WI38 (cell line): Measurements from ENCODE around the gene MEAK7.

ENCODE experiments used
- H3K4me3 ChIP-seq: 2 replicates; pipeline ENCODE4 v1.5.1; 2011; ENCODE audit warnings: low read depth, mild to moderate bottlenecking, control low read depth, low read length
- TF ChIP-seq, protein P1 (sequence below): IDR thresholded peaks from 2 replicates; pipeline ENCODE4 v1.5.1; 2012; ENCODE audit warnings: low read depth, mild to moderate bottlenecking, control low read depth, low read length

Gene MEAK7

DNA sequence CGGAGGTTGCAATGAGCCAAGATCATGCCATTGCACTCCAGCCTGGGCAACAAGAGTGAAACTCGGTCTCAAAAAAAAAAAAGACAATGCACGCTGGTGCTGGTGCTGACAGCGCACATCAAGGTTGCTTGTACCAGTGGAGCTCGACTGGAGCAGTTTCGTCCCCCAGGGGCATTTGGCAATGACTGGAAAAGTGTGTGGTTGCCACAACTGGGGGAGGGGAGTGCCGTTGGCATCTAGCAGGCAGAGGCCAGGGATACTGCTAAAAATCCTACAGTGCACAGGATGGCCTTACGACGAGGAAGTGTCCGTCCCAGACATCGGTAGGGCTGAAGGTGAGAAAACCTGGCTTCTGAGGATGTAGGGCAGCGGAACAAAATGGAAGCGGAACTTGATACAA is 2.4 kb downstream of the MEAK7 start:
- TF ChIP-seq, protein P1, sequence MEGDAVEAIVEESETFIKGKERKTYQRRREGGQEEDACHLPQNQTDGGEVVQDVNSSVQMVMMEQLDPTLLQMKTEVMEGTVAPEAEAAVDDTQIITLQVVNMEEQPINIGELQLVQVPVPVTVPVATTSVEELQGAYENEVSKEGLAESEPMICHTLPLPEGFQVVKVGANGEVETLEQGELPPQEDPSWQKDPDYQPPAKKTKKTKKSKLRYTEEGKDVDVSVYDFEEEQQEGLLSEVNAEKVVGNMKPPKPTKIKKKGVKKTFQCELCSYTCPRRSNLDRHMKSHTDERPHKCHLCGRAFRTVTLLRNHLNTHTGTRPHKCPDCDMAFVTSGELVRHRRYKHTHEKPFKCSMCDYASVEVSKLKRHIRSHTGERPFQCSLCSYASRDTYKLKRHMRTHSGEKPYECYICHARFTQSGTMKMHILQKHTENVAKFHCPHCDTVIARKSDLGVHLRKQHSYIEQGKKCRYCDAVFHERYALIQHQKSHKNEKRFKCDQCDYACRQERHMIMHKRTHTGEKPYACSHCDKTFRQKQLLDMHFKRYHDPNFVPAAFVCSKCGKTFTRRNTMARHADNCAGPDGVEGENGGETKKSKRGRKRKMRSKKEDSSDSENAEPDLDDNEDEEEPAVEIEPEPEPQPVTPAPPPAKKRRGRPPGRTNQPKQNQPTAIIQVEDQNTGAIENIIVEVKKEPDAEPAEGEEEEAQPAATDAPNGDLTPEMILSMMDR, result no peak
- no peak overlapping the region for H3K4me3 ChIP-seq

DNA sequence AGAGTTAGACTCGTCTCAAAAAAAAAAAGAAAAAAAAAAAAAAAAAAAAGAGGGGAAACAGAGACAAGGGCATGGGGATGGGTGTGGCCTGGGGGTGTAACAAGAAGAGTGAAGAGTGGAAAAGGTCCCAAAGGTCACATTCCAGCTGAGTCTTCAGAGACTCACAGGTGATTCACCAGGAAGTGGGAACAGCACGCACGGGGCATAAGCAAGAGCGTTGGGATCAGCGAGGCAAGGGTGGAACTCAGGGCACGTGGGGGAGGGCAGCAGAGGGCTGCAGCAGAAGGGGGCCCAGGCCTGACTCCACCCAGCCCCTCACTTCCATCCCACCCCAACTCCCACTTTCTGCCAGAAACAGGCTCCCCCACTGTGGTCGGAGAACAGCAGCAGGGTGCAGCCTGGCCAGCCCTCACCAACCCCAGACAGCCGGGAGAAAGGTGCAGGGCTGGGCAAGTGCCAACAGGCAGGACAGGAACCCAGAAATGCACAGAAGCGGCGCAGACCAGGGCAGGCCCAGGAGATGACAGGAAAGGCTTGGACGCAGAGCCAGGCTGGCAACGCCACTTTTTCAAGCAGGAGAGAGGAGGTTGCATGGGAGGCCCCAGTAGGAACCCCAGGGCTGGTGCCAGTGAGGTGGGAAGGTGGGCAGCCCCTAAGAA is 3.3 kb downstream of the MEAK7 start:
- TF ChIP-seq, protein P1, result no peak
- no peak overlapping the region for H3K4me3 ChIP-seq

DNA sequence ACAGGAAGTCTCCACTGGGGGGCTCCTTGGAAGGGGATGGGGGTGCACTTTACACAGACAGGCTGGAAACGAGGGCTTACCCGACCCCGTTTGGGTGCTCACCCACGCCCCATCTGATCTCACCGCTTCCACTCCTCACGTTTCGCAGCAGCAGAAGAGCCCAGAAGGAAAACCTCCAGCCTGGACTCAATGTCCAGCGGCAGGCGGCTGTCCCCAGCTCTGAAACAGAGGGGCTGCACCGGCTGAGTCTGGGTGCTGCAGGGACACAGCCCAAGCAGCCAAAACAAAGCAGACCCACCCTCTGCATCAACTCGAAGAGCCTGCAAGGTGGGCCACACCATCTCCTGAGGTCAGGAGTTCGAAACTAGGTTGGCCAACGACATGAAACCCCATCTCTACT is 3.9 kb downstream of the MEAK7 start:
- no peak overlapping the region for H3K4me3 ChIP-seq
- TF ChIP-seq, protein P1, result no peak

DNA sequence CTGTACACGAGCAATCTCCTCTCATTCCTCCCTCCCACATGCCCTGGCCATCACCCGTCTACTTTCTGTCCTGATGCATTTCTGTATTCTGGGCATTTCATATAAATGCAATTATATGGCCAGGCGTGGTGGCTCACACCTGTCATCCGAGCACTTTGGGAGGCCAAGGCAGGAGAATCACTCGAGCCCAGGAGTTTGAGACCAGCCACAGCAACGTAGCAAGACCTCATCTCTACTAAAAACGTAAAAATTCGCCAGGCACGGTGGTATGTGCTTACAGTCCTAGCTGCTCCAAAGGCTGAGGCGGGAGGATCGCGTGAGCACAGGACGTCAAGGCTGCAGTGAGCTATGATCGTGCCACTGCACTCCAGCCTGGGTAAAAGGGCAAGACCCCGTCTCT is 4.8 kb downstream of the MEAK7 start:
- TF ChIP-seq, protein P1, result no peak
- no peak overlapping the region for H3K4me3 ChIP-seq

DNA sequence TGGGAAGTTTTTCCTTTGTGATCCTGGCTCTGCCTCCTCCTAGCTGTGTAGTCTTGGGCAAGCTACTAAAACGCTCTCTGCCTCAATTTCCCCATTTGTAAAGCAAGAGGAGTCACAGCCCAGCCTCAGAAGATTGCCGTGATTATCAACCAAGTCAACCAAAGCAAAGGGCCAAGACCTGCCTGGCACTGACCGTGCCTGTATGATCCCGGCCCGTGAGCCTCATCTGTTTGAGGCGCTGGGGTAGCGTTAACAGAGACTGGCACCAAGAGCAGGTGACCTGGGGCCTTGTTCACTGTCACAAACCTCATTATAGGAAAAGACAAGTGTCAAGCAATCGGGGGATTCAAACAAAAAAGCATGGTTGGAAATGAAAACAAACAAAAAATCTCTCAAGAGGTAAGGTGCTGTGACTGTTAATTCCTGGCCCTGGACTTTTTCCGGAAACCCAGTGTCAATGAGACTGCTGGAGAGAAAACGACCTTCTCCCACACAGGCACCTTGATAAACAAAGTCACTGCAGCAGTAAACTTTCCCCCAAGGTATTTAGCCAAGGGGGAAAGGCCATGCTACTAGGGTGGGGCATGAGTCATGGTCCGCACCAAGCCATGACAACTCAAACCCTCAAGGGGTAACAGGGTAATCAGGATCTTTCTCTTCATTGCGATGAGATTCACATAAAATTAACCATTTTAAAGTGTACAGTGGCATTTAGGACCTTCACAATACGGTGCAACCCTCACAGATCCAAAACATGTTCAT is 5.4 kb downstream of the MEAK7 start:
- TF ChIP-seq, protein P1, result no peak
- no peak overlapping the region for H3K4me3 ChIP-seq

DNA sequence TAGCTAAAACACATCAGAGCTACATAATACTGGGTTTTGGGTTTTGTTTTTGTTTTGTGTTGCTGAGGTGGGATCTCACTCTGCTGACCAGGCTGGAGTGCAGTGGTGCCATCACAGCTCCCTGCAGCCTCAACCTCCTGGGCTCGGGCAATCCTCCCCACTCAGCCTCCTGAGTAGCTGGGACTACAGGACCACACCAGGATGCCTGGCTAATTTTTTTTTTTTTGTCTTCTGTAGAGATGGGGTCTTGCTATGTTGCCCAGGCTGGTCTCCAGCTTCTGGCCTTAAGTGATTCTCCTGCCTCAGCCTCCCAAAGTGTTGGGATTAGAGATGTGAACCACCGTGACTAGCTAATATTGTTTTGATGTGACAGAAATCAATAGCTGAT is 6.2 kb downstream of the MEAK7 start:
- no peak overlapping the region for H3K4me3 ChIP-seq
- TF ChIP-seq, protein P1, result no peak
